Measurements from ENCODE around the gene CD63. TPM values are rescaled to one million over a fixed set of nuclear protein-coding genes. Genes with fewer than 3 reads are reported as not detected.

Gene CD63
- total RNA-seq, 2 experiments from 2014 or later = 99.6 to 101 TPM

- no peak for DNase-seq
- Mint-ChIP-seq H3K27me3 (no peaks in the 10 kb centered on the region), H3K4me3 (peak overlapping the region; percentile 86), H3K36me3 (ENCODE audit: low read depth) (peaks cover 7% of the 10 kb centered on the region), H3K4me1 (ENCODE audit: low read depth) (peaks cover 31% of the 10 kb centered on the region), H3K27ac (peak overlapping the region; percentile 23), H3K9me3 (no peaks in the 10 kb centered on the region)
- no peak for TF ChIP-seq CTCF (IDR thresholded peaks at IDR 0.05)
- intact Hi-C loops (cut with micrococcal nuclease) = no loop called here
- ATAC-seq = no peak
- CTCF ChIA-PET = interaction anchor here (0.7 to 4.3 kb wide), 3 partner anchors 7 to 11 kb away, joined by 3 to 39 read pairs (median 3); no protein-coding TSS in a partner anchor
- POLR2A ChIA-PET = interaction anchor here (0.6 to 1.9 kb wide), 9 partner anchors 11 to 72 kb away, joined by 3 to 6 read pairs (median 3); partner anchors contain the start of genes BLOC1S1 and SARNP
Observed at GRCh38 chr12:55745361-55746173, 16.8 kb upstream of the CD63 start.

- H3K36me3 Mint-ChIP-seq (ENCODE audit: low read depth) = peaks cover 4% of the 10 kb centered on the region
- DNase-seq = no peak
- POLR2A ChIA-PET = interaction anchor here (0.9 to 2.0 kb wide), 10 partner anchors 8 to 300 kb away, joined by 3 to 10 read pairs (median 4); partner anchors contain the start of genes BLOC1S1 and SARNP
- H3K27me3 Mint-ChIP-seq = no peaks in the 10 kb centered on the region
- no peaks in the 10 kb centered on the region for H3K9me3 Mint-ChIP-seq
- no peak for TF ChIP-seq CTCF (IDR thresholded peaks at IDR 0.05)
- H3K27ac Mint-ChIP-seq = peak overlapping the region; percentile 1
- intact Hi-C loops (cut with micrococcal nuclease) = no loop called here
- peaks cover 28% of the 10 kb centered on the region for H3K4me1 Mint-ChIP-seq (ENCODE audit: low read depth)
- CTCF ChIA-PET = interaction anchor here (0.5 to 2.0 kb wide), 9 partner anchors 10 to 384 kb away, joined by 3 to 8 read pairs (median 4); partner anchors contain the start of genes BLOC1S1, ESYT1 and PYM1
- no peak for ATAC-seq
- H3K4me3 Mint-ChIP-seq = peak overlapping the region; percentile 86
Observed at GRCh38 chr12:55744340-55745030, 15.7 kb upstream of the CD63 start.

DNA sequence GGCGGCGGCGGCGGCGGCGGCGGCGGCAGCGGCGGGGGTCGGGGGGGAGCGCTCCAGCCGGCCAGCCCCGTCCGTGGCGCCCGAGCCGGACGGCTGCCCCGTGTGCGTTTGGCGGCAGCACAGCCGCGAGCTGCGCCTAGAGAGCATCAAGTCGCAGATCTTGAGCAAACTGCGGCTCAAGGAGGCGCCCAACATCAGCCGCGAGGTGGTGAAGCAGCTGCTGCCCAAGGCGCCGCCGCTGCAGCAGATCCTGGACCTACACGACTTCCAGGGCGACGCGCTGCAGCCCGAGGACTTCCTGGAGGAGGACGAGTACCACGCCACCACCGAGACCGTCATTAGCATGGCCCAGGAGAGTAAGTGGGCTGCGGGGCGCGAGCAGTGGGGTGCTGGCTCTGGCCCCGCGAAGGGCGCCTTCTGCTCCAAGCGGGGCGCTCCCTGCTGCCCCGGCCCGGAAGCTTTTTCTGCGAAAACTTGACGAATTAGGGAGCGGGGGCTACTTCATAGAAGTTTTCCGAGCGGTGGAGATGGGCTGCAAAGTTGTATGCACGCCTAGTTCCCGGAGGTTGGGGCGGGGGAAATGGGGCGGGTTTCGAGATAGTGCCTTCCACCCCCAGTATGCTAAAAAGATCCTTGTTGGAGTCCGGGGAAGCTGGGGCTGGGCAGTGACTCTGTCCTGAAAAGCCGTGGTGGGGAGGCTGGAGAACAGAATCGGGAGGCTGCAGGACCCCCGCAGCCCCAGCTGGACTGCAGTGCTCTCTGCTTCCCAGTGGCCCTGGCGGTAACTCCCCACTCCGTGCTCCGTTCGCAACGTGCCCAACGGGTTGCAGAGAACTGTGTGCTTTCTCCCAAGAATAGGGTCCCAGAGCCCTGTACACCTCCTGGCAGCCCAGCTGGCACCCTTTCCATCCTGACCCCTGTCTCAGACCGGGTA is 14.9 kb upstream of the CD63 start:
- ChIA-PET POLR2A (interaction anchor here (0.6 to 2.0 kb wide), 12 partner anchors 9 to 301 kb away, joined by 3 to 10 read pairs (median 3); partner anchors contain the start of genes BLOC1S1 and SARNP), CTCF (interaction anchor here (0.5 to 2.0 kb wide), 7 partner anchors 14 to 385 kb away, joined by 3 to 8 read pairs (median 4); partner anchors contain the start of genes BLOC1S1, ESYT1 and PYM1)
- no peak for TF ChIP-seq CTCF (IDR thresholded peaks at IDR 0.05)
- intact Hi-C loops (cut with micrococcal nuclease) = no loop called here
- peak; percentile 67 for DNase-seq
- H3K27ac Mint-ChIP-seq = peak overlapping the region; percentile 44
- peak; percentile 40 for ATAC-seq
- no peaks in the 10 kb centered on the region for H3K9me3 Mint-ChIP-seq
- H3K27me3 Mint-ChIP-seq = no peaks in the 10 kb centered on the region
- no peaks in the 10 kb centered on the region for H3K36me3 Mint-ChIP-seq (ENCODE audit: low read depth)
- peaks cover 30% of the 10 kb centered on the region for H3K4me1 Mint-ChIP-seq (ENCODE audit: low read depth)
- peak overlapping the region; percentile 86 for H3K4me3 Mint-ChIP-seq

GRCh38 chr12:55742719-55743405 is 14.1 kb upstream of the CD63 start, which contains the start of gene GDF11:
Gene GDF11 (plus strand): TSS chr12:55743122. CDS start chr12:55743317, 195 bp downstream.
- peak within 1 kb of the TSS; percentile 44 for H3K27ac Mint-ChIP-seq
- no peaks in the 10 kb centered on the region for H3K27me3 Mint-ChIP-seq
- ATAC-seq = peak; percentile 60
- peak within 1 kb of the TSS; percentile 86 for H3K4me3 Mint-ChIP-seq
- intact Hi-C loops (cut with micrococcal nuclease) = no loop called here
- no peaks in the 10 kb centered on the region for H3K9me3 Mint-ChIP-seq
- POLR2A ChIA-PET = interaction anchor here (0.6 to 2.0 kb wide), 11 partner anchors 8 to 301 kb away, joined by 3 to 10 read pairs (median 3); partner anchors contain the start of gene CD63
- no peak for TF ChIP-seq CTCF (IDR thresholded peaks at IDR 0.05)
- no peaks in the 10 kb centered on the region for H3K36me3 Mint-ChIP-seq (ENCODE audit: low read depth)
- DNase-seq = peak; percentile 83
- peaks cover 33% of the 10 kb centered on the region for H3K4me1 Mint-ChIP-seq (ENCODE audit: low read depth)
- CTCF ChIA-PET = interaction anchor here (0.7 to 2.0 kb wide), 11 partner anchors 10 to 253 kb away, joined by 3 to 7 read pairs (median 4); partner anchors contain the start of genes BLOC1S1, PYM1 and RAB5B
